HG02885 (cell line): ENCODE measurements around the gene RPUSD4.

Source experiments
- ATAC-seq: cut with Tn5 transposase; IDR thresholded peaks from one replicate; pipeline ENCODE4 v1.9.1; 2021; ENCODE audit warnings: mild to moderate bottlenecking; ENCODE audit not compliant: unreplicated experiment, poor library complexity

Gene RPUSD4

GRCh38 chr11:126185259-126186024 lies 26.0 kb downstream of the RPUSD4 start:
- no peak for ATAC-seq

- ATAC-seq = no peak
These were observed 28.5 kb downstream of the RPUSD4 start for GRCh38 chr11:126182787-126183445.

- no peak for ATAC-seq
These were observed 29.3 kb downstream of the RPUSD4 start for GRCh38 chr11:126181939-126182730.

GRCh38 chr11:126176853-126177470 lies 34.5 kb downstream of the RPUSD4 start:
- no peak for ATAC-seq

GRCh38 chr11:126175393-126175792 lies 36.1 kb downstream of the RPUSD4 start:
- ATAC-seq = no peak

GRCh38 chr11:126174816-126175215 lies 36.6 kb downstream of the RPUSD4 start:
- no peak for ATAC-seq

- ATAC-seq = peak; percentile 56
These were observed 38.2 kb downstream of the RPUSD4 start for GRCh38 chr11:126173257-126173656.

- ATAC-seq = no peak
These were observed 38.8 kb downstream of the RPUSD4 start for GRCh38 chr11:126172596-126173038.

- ATAC-seq = no peak
These were observed 42.2 kb downstream of the RPUSD4 start for GRCh38 chr11:126169291-126169690.

- ATAC-seq = no peak
These were observed 44.0 kb downstream of the RPUSD4 start for GRCh38 chr11:126167488-126167887.

GRCh38 chr11:126166413-126166812 lies 45.0 kb downstream of the RPUSD4 start:
- ATAC-seq = no peak

- no peak for ATAC-seq
These were observed 45.7 kb downstream of the RPUSD4 start for GRCh38 chr11:126165757-126166156.

- ATAC-seq = no peak
These were observed 46.1 kb downstream of the RPUSD4 start for GRCh38 chr11:126165311-126165720.

GRCh38 chr11:126164781-126165180 lies 46.7 kb downstream of the RPUSD4 start:
- no peak for ATAC-seq

- ATAC-seq = no peak
These were observed 47.7 kb downstream of the RPUSD4 start for GRCh38 chr11:126163779-126164178.

- no peak for ATAC-seq
These were observed 48.3 kb downstream of the RPUSD4 start for GRCh38 chr11:126163074-126163700.

- ATAC-seq = no peak
These were observed 49.0 kb downstream of the RPUSD4 start for GRCh38 chr11:126162306-126163030.

- no peak for ATAC-seq
These were observed 50.4 kb downstream of the RPUSD4 start for GRCh38 chr11:126161023-126161391.

- no peak for ATAC-seq
These were observed 51.0 kb downstream of the RPUSD4 start for GRCh38 chr11:126160345-126161022.
